D341Med (cell line): Measurements from ENCODE around the gene GYG1.
A peak's percentile ranks its signal among the peaks of the same experiment; 100 is the strongest.
"Not testable (repeated sequence)": the region's sequence is repeated elsewhere in the genome, so short reads cannot be mapped to it uniquely, and the experiment has no call there.

ENCODE experiments used
- DNase-seq: peaks from one replicate; pipeline ENCODE4 v3.0.0; 2012; ENCODE audit warnings: low spot score

Gene GYG1

GRCh38 chr3:148987551-148987950 is 3.8 kb upstream of the GYG1 start:
- DNase-seq: not testable (repeated sequence)

- DNase-seq: no peak
Observed at GRCh38 chr3:148990236-148990635, 1.1 kb upstream of the GYG1 start.

GRCh38 chr3:148992027-148992634 is 791 bp downstream of the GYG1 start:
- DNase-seq: peak; percentile 67

GRCh38 chr3:148992635-148993255 is 1.4 kb downstream of the GYG1 start:
- no peak for DNase-seq

- DNase-seq: no peak
Observed at GRCh38 chr3:148997623-148998022, 6.3 kb downstream of the GYG1 start.

- DNase-seq: no peak
Observed at GRCh38 chr3:148998297-148998696, 7.0 kb downstream of the GYG1 start.

GRCh38 chr3:148998715-148999423 is 7.5 kb downstream of the GYG1 start:
- DNase-seq: no peak

GRCh38 chr3:148999806-149000205 is 8.5 kb downstream of the GYG1 start:
- DNase-seq: no peak

GRCh38 chr3:149000206-149000745 is 8.9 kb downstream of the GYG1 start:
- DNase-seq: no peak

- DNase-seq: no peak
Observed at GRCh38 chr3:149001727-149002126, 10.4 kb downstream of the GYG1 start.

- no peak for DNase-seq
Observed at GRCh38 chr3:149003653-149004305, 12.4 kb downstream of the GYG1 start.

- DNase-seq: no peak
Observed at GRCh38 chr3:149004622-149005021, 13.3 kb downstream of the GYG1 start.

- DNase-seq: no peak
Observed at GRCh38 chr3:149005416-149005815, 14.1 kb downstream of the GYG1 start.

- no peak for DNase-seq
Observed at GRCh38 chr3:149007567-149008257, 16.4 kb downstream of the GYG1 start.

GRCh38 chr3:149009732-149010131 is 18.4 kb downstream of the GYG1 start:
- no peak for DNase-seq

- no peak for DNase-seq
Observed at GRCh38 chr3:149010504-149010951, 19.2 kb downstream of the GYG1 start.

- DNase-seq: no peak
Observed at GRCh38 chr3:149010966-149011365, 19.6 kb downstream of the GYG1 start.

- no peak for DNase-seq
Observed at GRCh38 chr3:149011676-149012075, 20.3 kb downstream of the GYG1 start.

- no peak for DNase-seq
Observed at GRCh38 chr3:149013726-149014125, 22.4 kb downstream of the GYG1 start.

- no peak for DNase-seq
Observed at GRCh38 chr3:149015393-149015792, 24.1 kb downstream of the GYG1 start.

- DNase-seq: no peak
Observed at GRCh38 chr3:149016242-149016641, 24.9 kb downstream of the GYG1 start.
